ENCODE data around the gene IL11RA.

The IL11RA gene

DNA sequence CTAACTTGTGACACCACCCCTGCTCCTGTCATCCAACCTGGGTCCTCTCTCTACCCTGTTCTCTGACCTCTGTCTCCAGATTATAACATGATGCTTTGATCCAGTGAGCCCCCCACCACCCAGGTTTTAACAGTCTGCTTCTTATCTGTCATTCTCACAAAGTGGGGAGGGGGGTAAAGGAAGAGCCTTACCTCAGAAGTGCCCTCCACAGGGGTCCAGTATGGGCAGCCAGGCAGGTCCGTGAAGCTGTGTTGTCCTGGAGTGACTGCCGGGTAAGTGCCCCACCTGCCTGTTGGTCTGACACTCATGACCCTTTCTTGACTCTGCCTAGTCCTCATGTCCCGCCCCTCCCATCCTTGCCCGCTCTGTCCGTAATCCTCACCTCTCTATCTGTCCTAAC lies 3.4 kb downstream of the IL11RA start:
- no peak for DNase-seq

DNA sequence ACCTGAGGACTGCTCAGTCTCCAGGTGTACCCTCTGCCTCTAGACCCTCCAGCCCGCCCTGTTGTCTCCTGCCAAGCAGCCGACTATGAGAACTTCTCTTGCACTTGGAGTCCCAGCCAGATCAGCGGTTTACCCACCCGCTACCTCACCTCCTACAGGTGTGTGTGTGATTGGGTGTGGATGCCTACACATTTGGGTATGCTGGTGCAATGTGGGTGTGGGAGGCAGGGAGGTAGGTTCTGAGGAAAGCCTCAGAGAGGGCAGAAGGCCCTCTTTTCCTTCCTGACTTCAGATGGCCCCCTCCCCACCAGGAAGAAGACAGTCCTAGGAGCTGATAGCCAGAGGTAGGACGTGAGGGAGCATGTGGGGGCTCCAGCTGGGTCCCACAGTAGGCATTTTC lies 5.0 kb downstream of the IL11RA start:
- DNase-seq: no peak

DNA sequence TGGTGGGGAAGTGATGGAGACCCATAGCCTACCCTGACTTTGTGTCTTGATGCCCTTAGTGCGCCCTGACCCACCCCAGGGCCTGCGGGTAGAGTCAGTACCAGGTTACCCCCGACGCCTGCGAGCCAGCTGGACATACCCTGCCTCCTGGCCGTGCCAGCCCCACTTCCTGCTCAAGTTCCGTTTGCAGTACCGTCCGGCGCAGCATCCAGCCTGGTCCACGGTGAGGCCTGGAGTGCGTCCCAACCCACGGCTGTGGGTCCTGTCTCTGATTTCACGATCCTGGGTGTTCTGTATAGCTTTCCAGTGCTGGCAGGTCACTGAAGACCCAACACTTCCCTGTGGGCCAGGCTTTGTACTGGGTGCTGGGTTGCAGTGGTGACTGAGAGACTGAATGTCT lies 6.5 kb downstream of the IL11RA start:
- DNase-seq: no peak

DNA sequence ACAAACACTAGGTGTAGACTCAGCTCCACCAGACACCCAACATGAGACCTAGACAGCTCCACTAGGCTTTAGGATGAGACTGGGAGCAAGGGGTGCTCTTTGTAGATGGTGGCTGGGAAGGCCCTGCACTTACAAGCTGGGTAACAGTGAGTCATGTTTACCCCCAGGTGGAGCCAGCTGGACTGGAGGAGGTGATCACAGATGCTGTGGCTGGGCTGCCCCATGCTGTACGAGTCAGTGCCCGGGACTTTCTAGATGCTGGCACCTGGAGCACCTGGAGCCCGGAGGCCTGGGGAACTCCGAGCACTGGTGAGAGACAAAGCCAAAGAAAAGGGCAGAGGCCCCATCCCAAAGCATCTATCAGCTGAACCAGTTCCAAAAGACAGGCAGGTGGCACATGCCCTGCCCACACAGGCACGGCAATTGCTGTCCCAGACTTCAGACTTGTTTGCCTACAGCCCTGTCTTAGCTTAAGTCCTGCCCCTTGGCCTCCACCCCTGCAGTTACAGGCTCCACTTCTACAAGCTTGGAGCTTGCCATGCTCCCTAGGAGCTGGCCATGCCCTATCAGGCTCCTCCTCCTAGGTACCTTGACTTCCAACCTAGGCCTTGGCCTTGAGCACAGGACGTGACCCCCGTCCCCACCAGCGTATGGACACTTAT lies 7.7 kb downstream of the IL11RA start:
- no peak for DNase-seq

DNA sequence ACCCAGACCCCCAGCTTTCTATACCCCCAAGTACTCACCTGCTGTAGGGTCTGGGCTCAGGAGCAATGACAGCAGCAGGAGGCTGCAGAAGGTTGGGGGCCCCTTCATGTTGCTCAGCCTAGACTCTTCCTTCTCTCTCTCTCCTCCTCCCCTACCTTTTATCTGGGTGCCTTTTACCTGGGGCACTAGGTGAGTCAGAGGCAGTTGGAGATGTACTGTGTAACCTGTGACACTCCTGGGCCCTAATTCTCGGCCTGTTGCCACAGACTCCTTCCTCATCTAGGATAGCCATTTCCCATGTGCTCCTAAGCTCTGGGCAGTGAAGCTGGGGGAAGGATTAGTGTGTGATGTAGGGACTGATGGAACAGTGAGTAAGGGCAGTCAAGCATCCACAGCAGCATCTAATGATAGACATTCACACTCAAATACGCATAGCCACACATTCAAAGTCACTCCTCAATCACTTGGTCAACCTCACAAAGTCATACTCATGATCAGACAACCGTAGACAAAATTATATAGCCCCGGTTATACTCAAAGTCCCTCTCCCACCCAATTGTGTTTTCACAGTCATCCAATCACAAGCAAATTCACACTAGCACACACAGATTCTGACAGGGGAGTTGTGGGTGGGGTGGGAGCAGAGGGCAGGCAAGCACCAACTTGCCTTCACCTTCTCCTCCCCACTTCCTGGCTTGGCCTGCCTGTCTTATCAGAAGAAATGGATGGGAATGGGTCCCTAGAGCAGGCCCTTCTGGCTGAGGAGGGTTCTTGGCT lies 10.7 kb downstream of the IL11RA start, which contains the start of gene CCL27:
Gene CCL27 (minus strand): TSS at position 132 of the 777 bp plus-strand sequence. CDS start 24 bp downstream, at position 108.
- no peak for DNase-seq

DNA sequence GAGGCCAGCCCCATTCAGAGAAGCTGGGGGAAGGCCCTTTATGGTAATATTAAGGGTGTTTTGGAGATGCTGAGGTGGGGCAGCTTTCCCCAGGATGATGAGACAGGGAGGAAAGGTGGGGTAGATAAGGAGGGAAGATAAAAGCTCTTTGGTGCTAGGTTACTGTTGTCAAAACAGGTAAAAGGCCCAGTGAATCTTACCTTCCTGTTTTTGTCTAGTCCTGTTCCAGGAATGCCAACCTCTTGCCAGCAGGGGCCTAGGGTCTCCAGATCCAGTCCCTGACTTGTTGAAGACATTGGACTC lies 11.3 kb downstream of the IL11RA start:
- no peak for DNase-seq

DNA sequence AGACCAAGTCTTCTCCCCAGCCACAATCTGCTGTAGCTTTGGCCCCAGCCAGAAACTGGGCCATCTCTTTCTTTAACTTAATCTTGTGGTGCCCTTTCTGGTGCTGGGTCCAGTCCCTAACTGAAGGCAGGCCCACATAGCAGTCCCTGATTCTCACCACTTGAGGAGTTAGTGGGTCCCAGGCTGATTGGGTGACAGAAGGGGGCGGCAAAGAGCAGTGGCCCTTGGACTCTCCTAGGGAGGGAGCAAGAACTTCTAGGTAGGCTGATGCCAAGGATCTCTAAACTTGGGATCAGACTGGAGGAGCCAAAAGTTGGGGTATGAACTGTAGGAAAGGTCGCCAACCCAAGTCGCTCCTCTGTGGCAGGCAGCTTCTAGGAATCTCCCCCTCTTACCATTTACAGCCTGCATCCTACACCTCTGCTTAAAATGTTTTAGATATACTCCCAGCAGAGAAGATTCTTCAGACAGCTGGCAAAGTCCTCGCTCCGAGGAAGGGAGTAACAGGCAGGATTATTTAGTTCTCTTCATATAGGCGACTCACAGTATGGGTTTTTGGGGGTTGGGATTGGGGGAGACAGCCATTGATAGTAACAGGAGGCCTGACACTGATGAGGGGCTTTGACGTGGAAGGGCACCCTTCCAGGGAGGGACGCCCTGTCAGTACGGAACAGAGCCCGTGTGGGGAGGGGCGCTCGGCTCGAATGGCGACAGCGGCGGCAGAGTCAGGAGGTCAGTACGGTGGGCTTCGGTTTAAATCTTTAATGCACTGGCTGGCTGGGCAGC lies 12.5 kb downstream of the IL11RA start:
- DNase-seq: no peak

DNA sequence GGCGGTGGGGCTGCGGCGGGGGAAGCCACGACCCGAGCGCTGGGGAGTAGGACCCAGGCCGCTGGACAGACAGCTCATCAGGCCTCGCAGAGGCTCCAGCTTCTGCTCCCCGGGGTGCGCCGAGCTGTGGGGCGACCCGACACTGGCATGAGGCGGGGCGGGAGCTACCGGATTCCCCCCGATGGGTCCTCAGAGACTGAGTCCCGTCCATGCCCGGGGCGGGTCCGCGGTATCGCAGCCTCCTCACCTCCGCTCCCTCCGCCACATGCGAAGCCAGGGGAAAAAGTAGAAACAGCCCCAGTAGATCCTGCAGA lies 13.0 kb downstream of the IL11RA start:
- no peak for DNase-seq

DNA sequence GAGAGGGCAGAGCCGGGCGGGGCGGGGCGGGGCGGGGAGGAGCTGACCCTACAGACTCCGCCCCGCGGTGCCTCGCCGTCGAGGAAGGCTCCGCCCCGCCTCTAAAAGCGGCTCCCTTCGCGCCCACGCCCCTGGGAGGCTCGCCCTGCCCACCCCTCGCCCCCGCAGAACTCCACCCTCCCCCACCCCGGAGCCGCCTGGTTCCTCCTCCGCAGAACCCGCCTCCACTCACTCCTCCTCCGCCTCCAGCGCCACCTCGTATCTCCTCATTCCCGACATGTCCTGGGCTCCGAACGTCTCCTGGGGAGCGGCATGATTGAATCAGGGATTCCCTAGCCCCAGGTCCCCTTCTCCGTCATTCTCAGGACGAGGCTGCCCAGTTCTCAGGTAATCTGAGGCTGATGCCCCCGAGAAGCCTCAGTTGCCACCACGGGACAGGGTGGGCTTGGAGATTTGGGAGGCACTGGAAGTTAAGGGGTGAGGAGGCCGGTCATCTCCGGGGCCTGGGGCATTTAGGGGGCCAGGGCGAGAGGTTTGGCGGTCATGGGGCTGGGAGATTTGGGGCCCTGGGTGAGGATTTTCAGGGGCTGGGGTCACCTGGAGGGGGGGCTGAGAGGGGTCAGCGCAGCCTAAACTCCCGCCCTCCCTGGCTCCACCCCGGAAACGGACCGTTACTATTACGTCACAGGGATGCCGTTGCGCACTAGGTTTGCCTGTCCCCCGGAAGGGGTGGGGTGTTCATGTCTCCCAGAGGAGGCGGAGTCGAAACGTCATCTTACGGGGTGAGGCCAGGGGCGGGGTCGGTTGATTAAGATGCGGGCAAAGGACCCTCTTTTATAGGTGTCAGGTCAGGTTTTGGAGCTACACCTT lies 13.6 kb downstream of the IL11RA start:
- DNase-seq: peak; percentile 87

DNA sequence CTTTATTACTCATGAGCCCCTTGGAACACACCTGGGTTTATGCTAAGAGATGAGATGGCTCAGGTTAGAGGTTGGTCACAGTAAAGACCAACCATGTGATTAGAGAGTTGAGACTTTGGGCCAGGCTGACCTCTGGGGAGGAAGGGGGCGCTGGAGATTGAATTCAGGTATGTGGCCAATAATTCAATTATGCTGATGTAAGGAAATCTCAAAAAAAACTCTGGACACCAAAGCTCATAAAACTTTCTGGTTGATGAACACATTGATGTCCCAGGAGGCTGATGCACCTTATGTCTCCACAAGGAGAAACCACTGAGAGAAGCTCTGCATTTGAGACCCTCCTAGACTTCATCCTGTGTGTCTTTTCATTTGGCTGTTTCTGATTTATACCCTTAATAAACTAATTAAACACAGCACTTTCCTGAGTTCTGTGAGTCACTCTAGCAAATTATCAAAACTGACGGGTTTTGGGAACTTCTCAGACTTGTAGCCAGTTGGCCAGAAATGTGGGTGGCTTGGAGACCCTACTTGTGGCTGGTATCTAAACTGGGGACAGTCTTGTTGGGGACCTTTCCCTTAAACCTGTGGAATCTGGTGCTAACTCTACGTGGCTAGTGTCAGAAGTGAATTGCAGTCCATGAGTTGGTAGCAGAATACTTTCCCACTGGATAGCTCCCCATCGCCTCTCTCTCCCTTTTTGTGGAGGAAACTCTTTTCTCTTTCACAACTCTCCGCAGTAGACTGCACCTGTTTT lies 18.0 kb downstream of the IL11RA start:
- DNase-seq: no peak

DNA sequence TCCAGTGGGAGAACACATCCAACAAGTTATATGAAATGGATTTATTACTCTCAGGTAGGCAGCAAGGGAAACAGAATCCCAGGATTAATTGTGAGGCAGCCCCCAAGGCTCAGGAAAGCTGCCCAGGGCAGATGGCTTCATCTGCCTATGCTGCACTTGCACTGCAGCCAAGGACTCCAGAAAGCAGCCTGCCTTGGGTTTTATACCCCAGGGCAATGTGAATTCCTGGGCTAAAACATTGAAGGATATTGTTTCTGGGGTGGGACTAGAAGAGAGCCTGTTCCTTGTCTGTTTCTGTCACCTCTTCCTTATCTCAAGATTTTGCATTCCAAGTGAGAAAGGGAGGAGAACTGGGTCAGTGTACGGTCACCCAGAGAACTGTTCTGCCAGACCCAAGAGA lies 19.3 kb downstream of the IL11RA start:
- no peak for DNase-seq

DNA sequence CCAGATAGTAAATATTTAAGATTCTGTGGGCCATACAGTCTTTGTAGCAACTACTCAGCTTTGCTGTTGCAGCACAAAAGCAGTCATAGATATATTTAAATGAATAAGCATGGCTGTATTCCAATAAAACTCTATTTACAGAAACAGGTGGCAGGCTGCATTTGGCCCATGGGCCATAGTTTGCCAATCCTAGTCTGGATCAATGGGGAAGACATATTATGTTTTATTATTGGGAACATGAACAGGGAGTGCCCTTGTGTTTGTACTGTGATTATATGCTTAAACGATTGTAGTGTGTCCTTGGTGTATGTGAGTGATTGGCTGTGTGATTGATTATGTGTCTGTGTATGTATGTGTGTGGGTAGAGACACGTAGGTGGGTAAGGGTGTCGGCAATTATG lies 22.5 kb downstream of the IL11RA start:
- no peak for DNase-seq

DNA sequence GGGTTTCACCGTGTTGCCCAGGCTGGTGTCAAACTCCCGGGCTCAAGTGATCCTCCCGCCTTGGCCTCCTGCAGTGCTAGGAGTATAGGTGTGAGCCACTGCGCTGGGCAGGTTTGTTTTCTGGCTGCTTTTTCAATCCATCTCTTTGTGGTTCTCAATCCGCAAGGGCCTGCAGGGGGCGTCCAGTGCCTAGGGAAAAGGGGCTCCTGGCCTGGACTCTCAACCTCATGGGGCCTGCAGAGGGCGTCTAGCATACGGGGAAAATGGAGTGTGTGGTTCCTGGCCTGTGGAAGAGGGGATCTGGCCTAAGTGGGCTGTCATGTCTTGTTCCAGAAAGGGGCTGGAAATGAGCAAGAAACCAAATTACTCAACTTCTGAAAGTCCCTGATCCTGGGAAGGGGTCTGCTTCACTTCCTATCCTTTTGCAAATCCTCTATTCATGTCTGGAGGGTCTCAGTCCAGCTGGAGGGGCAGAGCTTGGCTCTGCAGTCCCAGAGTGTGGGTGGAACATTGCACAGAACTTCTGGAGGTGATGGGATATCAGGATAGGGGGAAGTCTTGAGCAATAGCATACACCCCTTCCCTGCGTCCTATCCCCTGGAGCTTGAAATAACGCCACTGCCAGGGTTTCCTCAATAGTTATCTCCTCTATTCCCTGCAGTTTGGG lies 23.2 kb downstream of the IL11RA start:
- peak; percentile 77 for DNase-seq

DNA sequence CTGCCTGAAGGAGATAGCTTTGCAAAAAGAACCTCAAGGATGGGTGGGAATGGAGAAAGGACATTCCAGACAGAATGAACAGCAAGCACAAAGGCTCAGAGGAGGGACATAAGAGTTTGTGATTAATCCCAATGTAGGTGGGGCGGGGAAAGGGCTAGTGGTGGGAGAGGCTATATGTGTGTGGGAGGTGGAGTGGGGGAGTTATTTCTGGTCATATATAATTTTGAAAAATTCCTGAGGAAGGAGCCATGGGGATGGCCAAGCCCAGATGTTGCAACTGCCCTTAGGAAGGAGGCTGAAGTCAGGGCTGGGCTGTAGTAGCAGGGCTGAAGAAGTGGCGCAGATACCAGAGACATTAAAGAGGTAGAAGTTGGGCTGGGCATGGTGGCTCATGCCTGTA lies 23.9 kb downstream of the IL11RA start:
- no peak for DNase-seq

DNA sequence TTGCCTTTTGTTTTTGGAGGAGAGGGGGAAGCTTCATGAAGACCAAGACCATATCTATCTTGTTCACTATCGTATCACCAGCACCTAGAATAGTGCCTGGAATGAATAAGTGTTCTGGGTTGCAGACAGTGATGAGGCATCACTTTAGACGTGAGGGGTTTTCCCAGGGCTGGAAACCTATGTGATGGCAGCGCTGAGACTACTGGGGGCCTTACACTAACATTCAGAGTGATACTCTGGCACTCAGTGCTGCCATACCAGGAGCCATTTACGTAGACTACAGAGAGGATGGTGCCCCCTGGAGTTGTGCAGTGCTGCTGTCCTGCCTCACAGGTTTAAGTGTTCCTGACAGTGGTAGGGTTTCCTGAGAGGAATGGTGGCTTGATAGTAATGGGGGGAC lies 32.2 kb downstream of the IL11RA start:
- DNase-seq: no peak

DNA sequence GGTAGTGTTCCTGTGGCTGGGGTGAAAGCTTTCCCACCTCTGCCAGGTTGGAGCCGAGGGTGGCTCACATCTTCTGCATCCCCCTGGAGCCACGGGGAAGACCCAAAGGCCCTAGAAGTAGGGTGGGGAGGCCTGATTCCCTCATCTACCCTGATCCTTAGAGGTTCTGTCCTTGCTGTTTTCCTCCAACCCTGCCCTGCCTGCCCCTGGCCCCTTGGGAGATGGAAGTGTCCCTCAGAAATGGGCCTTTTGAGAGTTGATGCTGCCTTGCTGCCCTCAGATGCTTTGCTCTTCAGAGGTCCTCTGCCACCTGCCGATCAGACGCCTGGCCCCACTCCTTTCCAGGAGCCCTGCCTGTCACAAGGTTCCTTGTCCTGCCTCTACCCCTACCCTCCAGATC lies 32.8 kb downstream of the IL11RA start:
- no peak for DNase-seq

DNA sequence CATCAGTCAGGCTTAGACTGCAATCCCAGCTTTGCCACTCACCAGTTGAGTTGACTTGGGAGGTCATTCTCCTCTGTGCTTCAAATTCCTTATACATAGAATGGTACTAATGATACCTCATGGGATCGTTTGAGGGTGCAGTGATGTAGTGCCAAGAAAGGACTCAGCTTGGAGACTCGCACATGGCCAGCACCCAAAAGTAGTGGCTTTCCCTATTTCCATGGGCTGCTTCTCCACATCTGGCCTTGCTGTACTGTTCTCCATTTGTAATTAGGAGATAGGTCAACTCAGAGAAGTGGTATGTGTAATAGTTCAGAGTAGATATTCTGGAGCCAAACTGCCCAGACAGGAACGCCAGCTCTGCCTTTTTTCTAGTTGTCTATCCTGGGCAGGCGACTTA lies 33.6 kb downstream of the IL11RA start:
- DNase-seq: no peak

DNA sequence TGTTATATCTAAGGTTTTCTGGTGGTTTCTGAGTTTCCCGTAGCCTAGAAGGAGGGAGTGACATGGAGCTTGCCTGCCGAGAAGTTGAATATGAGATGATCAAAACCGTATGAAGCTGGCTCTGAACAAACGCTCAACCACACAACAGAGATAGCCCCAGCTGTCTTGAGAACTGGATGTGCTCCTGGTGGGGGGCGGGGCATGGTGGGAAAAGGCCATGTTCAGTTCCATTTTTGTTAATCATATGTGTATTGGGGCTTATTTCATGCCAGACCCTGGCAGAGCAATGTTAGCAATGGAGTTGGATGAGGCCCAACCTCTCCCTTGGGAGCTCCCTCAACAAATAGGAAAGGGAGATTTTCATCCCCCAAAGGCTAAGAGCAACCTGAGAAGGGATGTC lies 34.2 kb downstream of the IL11RA start:
- no peak for DNase-seq

DNA sequence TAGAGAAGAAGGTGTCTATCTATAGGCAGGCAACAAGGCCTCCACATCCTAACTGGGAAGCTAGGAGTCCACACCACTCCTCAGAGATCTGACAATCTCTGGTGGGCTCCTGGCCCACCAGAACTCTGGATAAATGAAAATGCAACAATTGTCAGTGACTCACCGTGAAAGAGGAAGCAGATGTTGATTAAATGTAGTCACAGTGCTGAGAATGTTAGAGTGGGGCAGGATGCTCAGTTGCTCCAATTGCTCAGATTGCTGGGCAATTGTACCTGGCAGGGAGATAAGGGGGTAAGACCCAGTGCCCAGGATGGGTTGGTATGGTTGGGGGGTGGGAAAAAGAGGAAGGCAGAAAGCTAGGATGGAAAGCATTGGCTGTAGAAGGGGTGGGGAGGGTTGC lies 34.7 kb downstream of the IL11RA start:
- DNase-seq: no peak

DNA sequence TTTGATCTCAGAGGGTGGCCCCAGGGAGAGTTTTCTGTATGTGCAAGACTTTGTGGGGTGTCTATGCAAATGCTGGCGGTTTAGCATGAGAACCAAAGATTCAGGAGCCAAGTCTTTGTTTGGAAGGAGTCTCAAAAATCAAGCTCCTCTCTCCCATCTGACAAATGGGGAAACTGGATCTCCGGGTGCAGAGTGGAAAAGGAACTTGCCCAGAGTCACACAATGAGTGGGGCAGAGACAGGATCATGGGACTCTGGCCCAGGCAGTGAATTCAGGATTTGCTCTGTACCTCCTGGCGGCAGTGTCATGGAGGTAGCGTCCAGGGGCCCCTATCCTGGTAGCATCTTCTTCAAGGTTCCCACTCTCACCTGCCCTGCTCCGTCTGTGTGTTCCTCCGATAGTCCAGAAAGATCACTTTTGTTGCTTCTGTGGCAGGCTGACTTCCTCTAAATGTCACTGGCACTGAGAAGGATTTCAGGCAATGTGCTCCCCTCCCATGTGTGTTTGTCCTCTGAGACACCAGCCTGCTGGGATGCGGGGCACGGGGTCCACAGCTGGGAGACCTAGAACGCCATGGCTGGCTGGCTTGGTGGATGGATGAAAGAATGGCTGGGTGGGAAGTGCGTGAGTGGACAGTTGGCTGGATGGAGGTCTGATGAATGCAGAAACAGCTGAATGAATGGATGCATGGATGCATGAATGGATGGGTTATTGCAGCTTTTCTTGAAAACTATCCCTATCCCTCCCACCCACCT lies 35.5 kb downstream of the IL11RA start:
- DNase-seq: no peak
